WTC11 (cell line): Measurements from ENCODE around the gene MTA2. TPM values are rescaled to one million over a fixed set of nuclear protein-coding genes. Genes with fewer than 3 reads are reported as not detected.
A peak's percentile ranks its signal among the peaks of the same experiment; 100 is the strongest.
"Not testable (repeated sequence)": the region's sequence is repeated elsewhere in the genome, so short reads cannot be mapped to it uniquely, and the experiment has no call there.

ENCODE experiments used
- ATAC-seq: fragments of 200-7000 bp; cut with Tn5 transposase; 2 replicates; pipeline ENCODE4 v1.10.0; 2021; ENCODE audit warnings: mild to moderate bottlenecking, moderate library complexity
- CTCF ChIA-PET: fragments of 300-600 bp; sonication (Branson Sonifier 250); formaldehyde crosslinking; loops from one replicate; lab custom pipeline; 2021; ENCODE audit warnings: antibody characterized with exemption; lab: Charles Lee
- POLR2A ChIA-PET: fragments of 350-600 bp; sonication (Branson Sonifier 250); formaldehyde crosslinking; loops from one replicate; lab custom pipeline; 2021; ENCODE audit warnings: antibody characterized with exemption; lab: Charles Lee
- DNase-seq: peaks from one replicate; pipeline ENCODE4 v3.0.0; 2021; ENCODE audit warnings: low spot score
- H3K27ac Mint-ChIP-seq: 2 replicates; pipeline ENCODE4 v1.8.0; 2021; ENCODE audit warnings: mixed read lengths
- H3K27me3 Mint-ChIP-seq: 2 replicates; pipeline ENCODE4 v1.8.0; 2021; ENCODE audit warnings: low read depth, mild to moderate bottlenecking, moderate library complexity, mixed read lengths
- H3K36me3 Mint-ChIP-seq: 2 replicates; pipeline ENCODE4 v1.8.0; 2021; ENCODE audit warnings: mixed read lengths
- H3K4me1 Mint-ChIP-seq: 2 replicates; pipeline ENCODE4 v1.8.0; 2022; ENCODE audit warnings: mixed read lengths
- H3K4me3 Mint-ChIP-seq: 2 replicates; pipeline ENCODE4 v1.8.0; 2021; ENCODE audit warnings: mild to moderate bottlenecking, moderate library complexity, mixed read lengths
- H3K9me3 Mint-ChIP-seq: 2 replicates; pipeline ENCODE4 v1.8.0; 2021; ENCODE audit warnings: mixed read lengths
- HMGA2 ChIP-seq: fragments of 250-450 bp; sonication (Bioruptor Pico); IDR thresholded peaks from 2 replicates; pipeline ENCODE4 v1.4.0; 2021; ENCODE audit warnings: mild to moderate bottlenecking, moderate library complexity
- RORB ChIP-seq: fragments of 250-450 bp; sonication (Bioruptor Pico); IDR thresholded peaks from 2 replicates; pipeline ENCODE4 v1.9.0; 2021; ENCODE audit warnings: mild to moderate bottlenecking
- SMAD4 ChIP-seq: sonication (generic); formaldehyde crosslinking; IDR thresholded peaks from 2 replicates; pipeline ENCODE4 v1.8.0; 2022; ENCODE audit warnings: mild to moderate bottlenecking, missing genetic modification reagents
- TEAD1 ChIP-seq: sonication (generic); formaldehyde crosslinking; IDR thresholded peaks from 2 replicates; pipeline ENCODE4 v1.8.0; 2022; ENCODE audit warnings: mild to moderate bottlenecking, missing genetic modification reagents
- ZNF219 ChIP-seq: sonication (generic); formaldehyde crosslinking; IDR thresholded peaks from 2 replicates; pipeline ENCODE4 v1.8.0; 2023; ENCODE audit warnings: missing genetic modification reagents, mild to moderate bottlenecking, borderline replicate concordance
- ZNF423 ChIP-seq: fragments of 250-450 bp; sonication (Bioruptor Pico); IDR thresholded peaks from 2 replicates; pipeline ENCODE4 v2.1.2; 2022; ENCODE audit warnings: mild to moderate bottlenecking, moderate library complexity
- total RNA-seq: library from RNA; stranded (reverse); gene quantifications from 3 replicates; pipeline ENCODE4 v1.2.3, GENCODE V29; 2021
- TF ChIP-seq, protein P1 (sequence below): sonication (generic); formaldehyde crosslinking; conservative IDR thresholded peaks from 2 replicates; pipeline ENCODE4 v1.8.1; 2023; ENCODE audit warnings: mild to moderate bottlenecking, low read depth, missing genetic modification reagents, moderate library complexity
- TF ChIP-seq, protein P2 (sequence below): sonication (generic); formaldehyde crosslinking; IDR thresholded peaks from 2 replicates; pipeline ENCODE4 v1.8.1; 2022; ENCODE audit warnings: missing genetic modification reagents, borderline replicate concordance
- TF ChIP-seq, protein P3 (sequence below): sonication (generic); formaldehyde crosslinking; IDR thresholded peaks from 2 replicates; pipeline ENCODE4 v1.8.0; 2022; ENCODE audit warnings: missing genetic modification reagents

The MTA2 gene
- total RNA-seq, 1 experiment from 2014 or later = 115 TPM

DNA sequence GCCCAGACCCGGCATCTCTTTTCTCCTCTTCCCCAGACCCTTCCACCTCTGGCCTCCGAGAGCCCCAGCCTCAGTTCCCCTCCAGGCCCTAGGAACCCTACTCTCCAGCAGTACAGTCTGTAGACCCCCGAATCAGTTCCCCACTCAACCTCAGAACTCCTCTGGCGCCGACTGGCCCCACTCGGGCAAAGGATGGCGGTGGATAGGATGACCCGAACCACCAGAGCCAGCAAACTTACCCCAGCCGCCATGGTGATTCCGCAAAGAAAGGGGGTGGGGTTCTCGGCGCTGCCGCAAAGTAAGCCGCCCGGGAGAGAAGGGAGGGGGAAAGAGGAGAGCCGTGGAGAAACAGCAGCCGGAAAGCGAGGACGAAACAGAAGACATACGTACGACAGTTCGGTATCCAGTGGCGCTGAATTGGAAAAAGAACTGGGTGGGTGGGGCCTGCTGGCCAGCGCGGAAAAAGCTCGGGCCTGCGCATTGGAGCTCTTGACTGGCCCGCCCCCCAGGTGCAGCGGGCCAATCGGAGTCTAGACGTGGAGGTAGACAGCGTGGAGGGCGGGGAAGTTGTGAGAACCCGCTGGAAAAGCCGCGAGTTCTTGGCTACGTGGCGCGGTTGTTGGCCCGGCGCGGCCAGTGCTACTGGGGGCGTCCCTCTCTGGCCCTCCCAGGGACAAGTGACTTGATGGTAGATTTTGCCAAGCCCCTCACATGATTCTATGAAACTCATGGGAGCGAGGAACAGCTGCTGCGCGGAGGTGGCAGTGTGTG, 27.9 kb downstream of the MTA2 start, which contains the start of gene EEF1G (continued):
- TF ChIP-seq, protein P1, sequence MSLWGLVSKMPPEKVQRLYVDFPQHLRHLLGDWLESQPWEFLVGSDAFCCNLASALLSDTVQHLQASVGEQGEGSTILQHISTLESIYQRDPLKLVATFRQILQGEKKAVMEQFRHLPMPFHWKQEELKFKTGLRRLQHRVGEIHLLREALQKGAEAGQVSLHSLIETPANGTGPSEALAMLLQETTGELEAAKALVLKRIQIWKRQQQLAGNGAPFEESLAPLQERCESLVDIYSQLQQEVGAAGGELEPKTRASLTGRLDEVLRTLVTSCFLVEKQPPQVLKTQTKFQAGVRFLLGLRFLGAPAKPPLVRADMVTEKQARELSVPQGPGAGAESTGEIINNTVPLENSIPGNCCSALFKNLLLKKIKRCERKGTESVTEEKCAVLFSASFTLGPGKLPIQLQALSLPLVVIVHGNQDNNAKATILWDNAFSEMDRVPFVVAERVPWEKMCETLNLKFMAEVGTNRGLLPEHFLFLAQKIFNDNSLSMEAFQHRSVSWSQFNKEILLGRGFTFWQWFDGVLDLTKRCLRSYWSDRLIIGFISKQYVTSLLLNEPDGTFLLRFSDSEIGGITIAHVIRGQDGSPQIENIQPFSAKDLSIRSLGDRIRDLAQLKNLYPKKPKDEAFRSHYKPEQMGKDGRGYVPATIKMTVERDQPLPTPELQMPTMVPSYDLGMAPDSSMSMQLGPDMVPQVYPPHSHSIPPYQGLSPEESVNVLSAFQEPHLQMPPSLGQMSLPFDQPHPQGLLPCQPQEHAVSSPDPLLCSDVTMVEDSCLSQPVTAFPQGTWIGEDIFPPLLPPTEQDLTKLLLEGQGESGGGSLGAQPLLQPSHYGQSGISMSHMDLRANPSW (CRISPR knock-in tag) = no peak
- TF ChIP-seq ZNF423 = no peak
- TF ChIP-seq HMGA2 (CRISPR knock-in tag) = no peak
- TF ChIP-seq, all 79 proteins: peak for 13

DNA sequence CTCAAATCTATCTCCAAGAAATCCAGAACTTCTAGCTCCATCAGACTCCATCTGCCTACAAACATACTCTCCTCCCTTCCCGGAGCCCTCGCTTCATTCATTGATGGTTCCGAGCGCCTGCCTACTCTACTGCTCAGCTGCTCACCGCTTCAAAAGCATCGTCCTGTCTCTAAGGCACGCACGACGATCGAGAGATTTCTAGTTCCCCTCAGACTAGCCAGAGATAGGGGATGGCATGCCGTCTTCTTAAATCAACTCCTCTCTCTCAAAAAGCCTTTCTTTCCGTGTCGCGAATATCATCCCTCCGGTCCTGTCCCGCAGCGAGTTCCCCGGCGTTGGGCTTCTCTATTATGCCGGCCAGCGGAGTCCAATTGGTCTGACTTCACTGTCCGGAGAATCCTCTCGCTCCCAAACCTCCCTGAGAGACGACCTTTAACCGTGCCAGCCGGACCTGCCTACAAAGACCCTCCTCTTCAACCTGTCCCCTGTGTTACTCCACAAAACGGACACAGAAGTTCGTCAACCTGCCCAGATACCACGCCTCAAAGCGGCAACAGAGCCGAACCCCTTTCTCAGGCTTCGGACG, 28.6 kb downstream of the MTA2 start:
- POLR2A ChIA-PET = interaction anchor here (1.0 to 3.2 kb wide), 14 partner anchors 9 to 268 kb away, joined by 3 to 44 read pairs (median 6); partner anchors contain the start of genes B3GAT3, C11orf98, CSKMT and GNG3
- ATAC-seq (no peak), DNase-seq (no peak)
- peaks cover 69% of the 10 kb centered on the region for H3K36me3 Mint-ChIP-seq
- no peaks in the 10 kb centered on the region for H3K27me3 Mint-ChIP-seq
- CTCF ChIA-PET = interaction anchor here (0.9 to 2.1 kb wide), 17 partner anchors 13 to 235 kb away, joined by 3 to 33 read pairs (median 6); partner anchors contain the start of genes AHNAK, B3GAT3, HNRNPUL2 and MTA2
- no peaks in the 10 kb centered on the region for H3K9me3 Mint-ChIP-seq
- H3K4me1 Mint-ChIP-seq = peaks cover 37% of the 10 kb centered on the region
- peak overlapping the region; percentile 99 for H3K4me3 Mint-ChIP-seq
- peak overlapping the region; percentile 96 for H3K27ac Mint-ChIP-seq
- TF ChIP-seq TEAD1 (CRISPR knock-in tag) = 0 out of 2 replicates have a peak, but pooled peaks have one; percentile 8
- TF ChIP-seq, protein P2, sequence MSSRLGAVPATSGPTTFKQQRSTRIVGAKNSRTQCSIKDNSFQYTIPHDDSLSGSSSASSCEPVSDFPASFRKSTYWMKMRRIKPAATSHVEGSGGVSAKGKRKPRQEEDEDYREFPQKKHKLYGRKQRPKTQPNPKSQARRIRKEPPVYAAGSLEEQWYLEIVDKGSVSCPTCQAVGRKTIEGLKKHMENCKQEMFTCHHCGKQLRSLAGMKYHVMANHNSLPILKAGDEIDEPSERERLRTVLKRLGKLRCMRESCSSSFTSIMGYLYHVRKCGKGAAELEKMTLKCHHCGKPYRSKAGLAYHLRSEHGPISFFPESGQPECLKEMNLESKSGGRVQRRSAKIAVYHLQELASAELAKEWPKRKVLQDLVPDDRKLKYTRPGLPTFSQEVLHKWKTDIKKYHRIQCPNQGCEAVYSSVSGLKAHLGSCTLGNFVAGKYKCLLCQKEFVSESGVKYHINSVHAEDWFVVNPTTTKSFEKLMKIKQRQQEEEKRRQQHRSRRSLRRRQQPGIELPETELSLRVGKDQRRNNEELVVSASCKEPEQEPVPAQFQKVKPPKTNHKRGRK (CRISPR knock-in tag) = no peak

- TF ChIP-seq SMAD4 (no peak), ZNF219 (no peak), RORB (CRISPR knock-in tag) (no peak)
- TF ChIP-seq, protein P3, sequence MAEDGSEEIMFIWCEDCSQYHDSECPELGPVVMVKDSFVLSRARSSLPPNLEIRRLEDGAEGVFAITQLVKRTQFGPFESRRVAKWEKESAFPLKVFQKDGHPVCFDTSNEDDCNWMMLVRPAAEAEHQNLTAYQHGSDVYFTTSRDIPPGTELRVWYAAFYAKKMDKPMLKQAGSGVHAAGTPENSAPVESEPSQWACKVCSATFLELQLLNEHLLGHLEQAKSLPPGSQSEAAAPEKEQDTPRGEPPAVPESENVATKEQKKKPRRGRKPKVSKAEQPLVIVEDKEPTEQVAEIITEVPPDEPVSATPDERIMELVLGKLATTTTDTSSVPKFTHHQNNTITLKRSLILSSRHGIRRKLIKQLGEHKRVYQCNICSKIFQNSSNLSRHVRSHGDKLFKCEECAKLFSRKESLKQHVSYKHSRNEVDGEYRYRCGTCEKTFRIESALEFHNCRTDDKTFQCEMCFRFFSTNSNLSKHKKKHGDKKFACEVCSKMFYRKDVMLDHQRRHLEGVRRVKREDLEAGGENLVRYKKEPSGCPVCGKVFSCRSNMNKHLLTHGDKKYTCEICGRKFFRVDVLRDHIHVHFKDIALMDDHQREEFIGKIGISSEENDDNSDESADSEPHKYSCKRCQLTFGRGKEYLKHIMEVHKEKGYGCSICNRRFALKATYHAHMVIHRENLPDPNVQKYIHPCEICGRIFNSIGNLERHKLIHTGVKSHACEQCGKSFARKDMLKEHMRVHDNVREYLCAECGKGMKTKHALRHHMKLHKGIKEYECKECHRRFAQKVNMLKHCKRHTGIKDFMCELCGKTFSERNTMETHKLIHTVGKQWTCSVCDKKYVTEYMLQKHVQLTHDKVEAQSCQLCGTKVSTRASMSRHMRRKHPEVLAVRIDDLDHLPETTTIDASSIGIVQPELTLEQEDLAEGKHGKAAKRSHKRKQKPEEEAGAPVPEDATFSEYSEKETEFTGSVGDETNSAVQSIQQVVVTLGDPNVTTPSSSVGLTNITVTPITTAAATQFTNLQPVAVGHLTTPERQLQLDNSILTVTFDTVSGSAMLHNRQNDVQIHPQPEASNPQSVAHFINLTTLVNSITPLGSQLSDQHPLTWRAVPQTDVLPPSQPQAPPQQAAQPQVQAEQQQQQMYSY (CRISPR knock-in tag) = no peak
- TF ChIP-seq, protein P2 (CRISPR knock-in tag) = no peak
- ChIA-PET POLR2A (interaction anchor here (3.2 kb wide), 2 partner anchors 19 to 92 kb away, joined by 14 to 44 read pairs; partner anchors contain the start of genes C11orf98, CSKMT and TUT1), CTCF (interaction anchor here (1.2 kb wide), 2 partner anchors 27 to 29 kb away, joined by 3 to 4 read pairs; partner anchors contain the start of gene AHNAK)
- no peak for ATAC-seq
- Mint-ChIP-seq H3K4me3 (peak overlapping the region; percentile 99), H3K36me3 (peaks cover 71% of the 10 kb centered on the region), H3K9me3 (no peaks in the 10 kb centered on the region), H3K27me3 (no peaks in the 10 kb centered on the region), H3K27ac (peak overlapping the region; percentile 96), H3K4me1 (peaks cover 37% of the 10 kb centered on the region)
- DNase-seq = no peak
These were observed 29.2 kb downstream of the MTA2 start for GRCh38 chr11:62572431-62572830.

GRCh38 chr11:62571493-62571892, 30.2 kb downstream of the MTA2 start:
- H3K9me3 Mint-ChIP-seq, H3K27me3 Mint-ChIP-seq, POLR2A ChIA-PET, ATAC-seq, DNase-seq: not testable (repeated sequence)
- CTCF ChIA-PET = interaction anchor here (1.4 kb wide), 1 partner anchor 29 kb away, joined by 5 read pairs; no protein-coding TSS in a partner anchor
- H3K27ac Mint-ChIP-seq = peak overlapping the region; percentile 96
- peaks cover 40% of the 10 kb centered on the region for H3K4me1 Mint-ChIP-seq
- H3K36me3 Mint-ChIP-seq = peaks cover 71% of the 10 kb centered on the region
- H3K4me3 Mint-ChIP-seq = peak overlapping the region; percentile 99

DNA sequence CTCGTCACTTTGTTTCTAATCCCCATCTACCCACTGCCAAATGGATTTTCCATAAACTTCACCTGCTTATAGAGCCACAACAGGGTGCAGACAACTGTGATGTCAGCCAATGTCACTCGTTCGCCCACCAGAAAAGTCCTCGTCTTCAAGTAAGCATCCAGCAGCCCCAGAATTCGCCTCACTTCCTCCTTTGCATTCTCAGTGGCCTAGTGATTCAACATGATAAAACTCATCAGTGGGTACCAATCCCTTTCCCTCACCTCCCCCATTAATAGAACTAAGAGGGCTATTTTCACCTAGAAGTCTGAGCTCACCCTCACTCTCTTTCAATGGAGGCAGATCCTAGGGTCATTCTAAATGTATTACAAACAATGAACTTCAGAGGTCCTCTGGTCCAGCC, 30.8 kb downstream of the MTA2 start:
- H3K27me3 Mint-ChIP-seq, DNase-seq, ATAC-seq, H3K9me3 Mint-ChIP-seq: not testable (repeated sequence)
- Mint-ChIP-seq H3K36me3 (peaks cover 74% of the 10 kb centered on the region), H3K4me3 (peak overlapping the region; percentile 18), H3K27ac (peak overlapping the region; percentile 90), H3K4me1 (peaks cover 43% of the 10 kb centered on the region)
- POLR2A ChIA-PET = interaction anchor here (1.2 kb wide), 1 partner anchor 13 kb away, joined by 4 read pairs; no protein-coding TSS in a partner anchor
- CTCF ChIA-PET = interaction anchor here (1.4 to 2.0 kb wide), 2 partner anchors 28 to 146 kb away, joined by 5 to 6 read pairs; no protein-coding TSS in a partner anchor
